HepG2 (cell line): Measurements from ENCODE around the gene KLF11. TPM values are rescaled to one million over a fixed set of nuclear protein-coding genes. Genes with fewer than 3 reads are reported as not detected.

Experiments
- ATAC-seq: fragments of 200-7000 bp; cut with Tn5 transposase; 3 replicates; pipeline ENCODE4 v1.9.1; 2020; ENCODE audit warnings: mild to moderate bottlenecking, moderate library complexity
- BruUV-seq: library from RNA; stranded (reverse); fragments of 400-500 nt; replicated peaks from 2 replicates; lab custom pipeline; 2021; lab: Mats Ljungman, UMichigan
- CTCF ChIA-PET: fragments of 300-600 bp; formaldehyde crosslinking; extraction: SDS; loops from one replicate; lab custom pipeline; 2021; ENCODE audit warnings: low total read pairs, inconsistent platforms, low intra/inter-chr PET ratio; lab: Yijun Ruan, JAX
- POLR2A ChIA-PET: fragments of 350-600 bp; sonication (Branson Sonifier 250); formaldehyde crosslinking; loops from one replicate; lab custom pipeline; 2020; ENCODE audit warnings: antibody characterized with exemption, inconsistent platforms; lab: Yijun Ruan, JAX
- DNase-seq: peaks from one replicate; pipeline ENCODE4 v3.0.0-alpha.2; 2015; ENCODE audit warnings: low spot score
- FAIRE-seq: peaks from 3 replicates; lab custom pipeline; 2011; peaks lifted over from hg19 to GRCh38; lab: Jason Lieb, UNC
- H2AFZ ChIP-seq: one replicate; pipeline ENCODE4 v1.6.1; 2011; ENCODE audit warnings: low read length, inconsistent platforms
- H3K27ac ChIP-seq: fragments of 300-600 bp; 3 replicates; pipeline ENCODE4 v1.8.0; 2011; ENCODE audit warnings: mixed run types, mild to moderate bottlenecking, mixed read lengths, low read length, inconsistent platforms; ENCODE audit not compliant: insufficient read depth; ENCODE audit errors: extremely low read length
- H3K27me3 ChIP-seq, 2 experiments: fragments of 200-600 bp in 1 of 2; 2 replicates in 1 of 2; 3 replicates in 1 of 2; pipeline versions ENCODE4 v1.6.0 to v1.8.0; 2011; ENCODE audit warnings: low read length in 2 of 2, mild to moderate bottlenecking in 2 of 2, moderate library complexity in 2 of 2, inconsistent platforms in 1 of 2; ENCODE audit not compliant: insufficient read depth in 2 of 2, control insufficient read depth in 1 of 2
- H3K36me3 ChIP-seq, 2 experiments: fragments of 200-600 bp in 1 of 2; replicated peaks in 1 of 2; 2 replicates in 1 of 2; 3 replicates in 1 of 2; pipeline versions ENCODE4 v1.5.1 to v1.8.0; 2011; ENCODE audit warnings: low read length in 2 of 2, inconsistent platforms in 1 of 2; ENCODE audit not compliant: insufficient read depth in 2 of 2, control insufficient read depth in 1 of 2
- H3K4me1 ChIP-seq: 2 replicates; pipeline ENCODE4 v1.5.1; 2012; ENCODE audit warnings: low read length, inconsistent platforms; ENCODE audit not compliant: insufficient read depth
- H3K4me2 ChIP-seq: 2 replicates; pipeline ENCODE4 v1.6.0; 2011; ENCODE audit warnings: low read depth, low read length, inconsistent platforms
- H3K4me3 ChIP-seq, 3 experiments: fragments of 200-600 bp in 1 of 3; sonication (generic), shearing (Covaris generic) in 1 of 3; replicated peaks in 1 of 3; 2 replicates each; pipeline ENCODE4 v1.5.1; 2011 to 2016; ENCODE audit warnings: low read length in 3 of 3, inconsistent platforms in 2 of 3, low read depth in 2 of 3, mild to moderate bottlenecking in 2 of 3, control low read depth in 1 of 3, mixed read lengths in 1 of 3; ENCODE audit not compliant: insufficient read depth in 1 of 3
- H3K79me2 ChIP-seq: one replicate; pipeline ENCODE4 v1.6.1; 2011; ENCODE audit warnings: low read length, inconsistent platforms; ENCODE audit not compliant: insufficient read depth
- H3K9ac ChIP-seq: 2 replicates; pipeline ENCODE4 v1.6.0; 2011; ENCODE audit warnings: mild to moderate bottlenecking, low read depth, low read length, inconsistent platforms; ENCODE audit not compliant: insufficient read depth
- H3K9me3 ChIP-seq: 2 replicates; pipeline ENCODE4 v1.5.1; 2012; ENCODE audit warnings: mild to moderate bottlenecking, low read length
- H4K20me1 ChIP-seq: 2 replicates; pipeline ENCODE4 v1.6.0; 2011; ENCODE audit warnings: inconsistent platforms, mild to moderate bottlenecking, low read length, moderate library complexity; ENCODE audit not compliant: insufficient read depth
- CCDC6 ChIP-seq: sonication (generic); formaldehyde crosslinking; IDR thresholded peaks from 2 replicates; pipeline ENCODE4 v1.8.1; 2022; ENCODE audit warnings: mild to moderate bottlenecking, missing genetic modification reagents, moderate library complexity
- FIP1L1 ChIP-seq: fragments of 200-400 bp; formaldehyde crosslinking; IDR thresholded peaks from 2 replicates; pipeline ENCODE4 v1.6.1; 2018; ENCODE audit warnings: low read depth, mild to moderate bottlenecking, low read length, moderate library complexity, borderline replicate concordance; ENCODE audit not compliant: insufficient read depth
- FOXK2 ChIP-seq: fragments of 450-650 bp; IDR thresholded peaks from 2 replicates; pipeline ENCODE4 v1.6.1; 2016
- ZBTB21 ChIP-seq: sonication (generic); formaldehyde crosslinking; IDR thresholded peaks from 2 replicates; pipeline ENCODE4 v1.4.0; 2020; ENCODE audit warnings: missing genetic modification reagents
- ZNF629 ChIP-seq: sonication (generic); formaldehyde crosslinking; conservative IDR thresholded peaks from 2 replicates; pipeline ENCODE4 v1.5.0; 2020; ENCODE audit warnings: missing genetic modification reagents
- ZNF749 ChIP-seq: sonication (generic); formaldehyde crosslinking; IDR thresholded peaks from 2 replicates; pipeline ENCODE4 v1.8.0; 2022; ENCODE audit warnings: mild to moderate bottlenecking, missing genetic modification reagents, moderate library complexity, borderline replicate concordance
- WGBS: methylation state at CpG from one replicate; pipeline ENCODE4 v1.1.6; 2017; ENCODE audit warnings: low lambda C conversion rate; 5-methylcytosine and 5-hydroxymethylcytosine counted together
- in situ Hi-C: cut with HindIII; loops from 2 replicates; pipeline ENCODE4 v1.10.0; 2017; ENCODE audit warnings: low pct_unique_long_range_greater_than_20kb; ENCODE audit not compliant: extremely low pct_ligation_motif_present
- intact Hi-C: fragments of 100-400 bp; cut with micrococcal nuclease; formaldehyde crosslinking; loops from one replicate; pipeline ENCODE4 v1.10.0; 2022; ENCODE audit not compliant: unreplicated experiment
- polyA plus RNA-seq, 8 experiments: library from polyadenylated mRNA; depleted of rRNA in 3 of 8; stranded (reverse) in 7 of 8; unstranded in 1 of 8; fragments of >200 nt; fragmentation: Illumina TruSeq in 4 of 8; extraction: Trizol in 4 of 8; gene quantifications; 2 replicates each; pipeline versions ENCODE4 v1.2.1 to v1.2.3, GENCODE V29; 2011 to 2016; ENCODE audit warnings: low read depth in 4 of 8, missing spikeins in 1 of 8, mixed read lengths in 1 of 8; ENCODE audit not compliant: insufficient read depth in 1 of 8
- total RNA-seq, 5 experiments: library from RNA; depleted of rRNA; stranded (reverse); fragments of >200 nt; fragmentation: Illumina TruSeq; extraction: Trizol; gene quantifications; 2 replicates each; pipeline ENCODE4 v1.2.3, GENCODE V29; 2016; ENCODE audit warnings: low read depth in 1 of 5
- TF ChIP-seq, protein P1 (sequence below): sonication (generic); formaldehyde crosslinking; conservative IDR thresholded peaks from 2 replicates; pipeline ENCODE4 v1.8.1; 2023; ENCODE audit warnings: missing genetic modification reagents
- TF ChIP-seq, protein P2 (sequence below): sonication (generic); formaldehyde crosslinking; IDR thresholded peaks from 2 replicates; pipeline ENCODE4 v1.5.0; 2020; ENCODE audit warnings: mild to moderate bottlenecking, missing genetic modification reagents, borderline replicate concordance
- TF ChIP-seq, protein P3 (sequence below): sonication (generic); formaldehyde crosslinking; IDR thresholded peaks from 2 replicates; pipeline ENCODE4 v1.4.0; 2020; ENCODE audit warnings: low read depth, mild to moderate bottlenecking, missing genetic modification reagents
- TF ChIP-seq, protein P4 (sequence below): sonication (generic); formaldehyde crosslinking; IDR thresholded peaks from 2 replicates; pipeline ENCODE4 v1.4.0; 2020; ENCODE audit warnings: missing genetic modification reagents, borderline replicate concordance
- TF ChIP-seq, protein P5 (sequence below): sonication (generic); formaldehyde crosslinking; IDR thresholded peaks from 2 replicates; pipeline ENCODE4 v1.8.1; 2023; ENCODE audit warnings: mild to moderate bottlenecking, missing genetic modification reagents, borderline replicate concordance

The KLF11 gene
- total and polyA plus RNA-seq, 2 of the 13 experiments (the other 11 are each of a cell fraction or from before 2014, with no cell fraction given), result 2.5 to 11.8 TPM

DNA sequence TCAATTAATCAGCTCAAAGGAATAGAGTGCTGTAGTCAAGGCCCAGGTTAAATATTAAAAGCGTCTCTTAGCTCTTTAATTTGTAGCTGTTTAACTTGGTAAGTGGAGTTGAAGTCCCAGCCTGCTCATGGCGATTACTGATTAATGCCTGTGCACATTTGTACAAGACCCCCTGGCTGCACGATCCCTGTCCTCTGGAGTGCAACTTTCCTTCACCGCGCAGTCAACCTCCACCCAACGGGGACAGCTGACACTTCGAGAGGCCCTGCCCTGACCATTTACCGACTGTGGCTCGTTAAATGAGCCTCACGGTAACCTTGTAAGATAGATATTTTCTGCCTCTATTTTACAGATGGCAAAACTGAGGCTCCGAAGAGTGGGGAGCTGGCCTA, 42.3 kb downstream of the KLF11 start (continued):
- peak; percentile 80 for TF ChIP-seq ZNF629 (CRISPR knock-in tag)

DNA sequence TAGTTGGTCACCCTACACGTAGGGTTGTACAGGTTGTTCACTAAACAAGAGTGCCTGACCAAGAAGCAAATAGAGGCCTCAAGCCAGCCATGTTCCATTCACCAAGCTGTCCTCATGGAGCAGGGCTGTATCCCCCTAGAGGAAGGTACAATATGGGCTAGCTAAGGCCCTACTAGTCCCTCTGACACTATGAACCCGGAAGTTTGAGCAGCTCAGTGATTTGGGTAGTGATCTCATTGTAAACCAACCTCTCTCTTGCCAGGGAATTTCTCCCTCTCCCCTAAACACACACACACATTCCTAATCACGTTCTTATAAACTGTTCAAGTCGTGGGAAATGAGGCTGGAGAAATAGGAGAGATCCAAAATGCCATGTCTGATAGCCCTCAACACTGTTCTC, 43.6 kb downstream of the KLF11 start:
- Histone ChIP-seq H3K79me2 (no peaks in the 10 kb centered on the region), H3K4me3 (peak overlapping the region in 1 of 3 experiments; percentile 8; a peak in 2 of 6 replicates), H3K27ac (no peak overlapping the region), H3K9me3 (no peaks in the 10 kb centered on the region), H3K4me2 (peak overlapping the region; percentile 43), H3K27me3 (peaks cover 4 to 33% of the 10 kb centered on the region in 2 experiments; a peak in 4 of 5 replicates), H3K36me3 (no peaks in the 10 kb centered on the region), H3K4me1 (peaks cover 26% of the 10 kb centered on the region), H3K9ac (no peak overlapping the region), H4K20me1 (no peaks in the 10 kb centered on the region), H2AFZ (peak overlapping the region; percentile 86)
- ChIA-PET CTCF (no interaction called here), POLR2A (no interaction called here)
- peak; percentile 56 for DNase-seq
- intact Hi-C loops (no loop called here), in situ Hi-C loops (no loop called here)
- peak; percentile 48 for FAIRE-seq
- 10% methylated on average over 4 of the region's 4 CpGs for WGBS
- no TSS peak for BruUV-seq
- peak; percentile 84 for ATAC-seq
- TF ChIP-seq, protein P1, sequence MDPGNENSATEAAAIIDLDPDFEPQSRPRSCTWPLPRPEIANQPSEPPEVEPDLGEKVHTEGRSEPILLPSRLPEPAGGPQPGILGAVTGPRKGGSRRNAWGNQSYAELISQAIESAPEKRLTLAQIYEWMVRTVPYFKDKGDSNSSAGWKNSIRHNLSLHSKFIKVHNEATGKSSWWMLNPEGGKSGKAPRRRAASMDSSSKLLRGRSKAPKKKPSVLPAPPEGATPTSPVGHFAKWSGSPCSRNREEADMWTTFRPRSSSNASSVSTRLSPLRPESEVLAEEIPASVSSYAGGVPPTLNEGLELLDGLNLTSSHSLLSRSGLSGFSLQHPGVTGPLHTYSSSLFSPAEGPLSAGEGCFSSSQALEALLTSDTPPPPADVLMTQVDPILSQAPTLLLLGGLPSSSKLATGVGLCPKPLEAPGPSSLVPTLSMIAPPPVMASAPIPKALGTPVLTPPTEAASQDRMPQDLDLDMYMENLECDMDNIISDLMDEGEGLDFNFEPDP, result 0 out of 2 replicates have a peak, but pooled peaks have one; percentile 34
- TF ChIP-seq, protein P2, sequence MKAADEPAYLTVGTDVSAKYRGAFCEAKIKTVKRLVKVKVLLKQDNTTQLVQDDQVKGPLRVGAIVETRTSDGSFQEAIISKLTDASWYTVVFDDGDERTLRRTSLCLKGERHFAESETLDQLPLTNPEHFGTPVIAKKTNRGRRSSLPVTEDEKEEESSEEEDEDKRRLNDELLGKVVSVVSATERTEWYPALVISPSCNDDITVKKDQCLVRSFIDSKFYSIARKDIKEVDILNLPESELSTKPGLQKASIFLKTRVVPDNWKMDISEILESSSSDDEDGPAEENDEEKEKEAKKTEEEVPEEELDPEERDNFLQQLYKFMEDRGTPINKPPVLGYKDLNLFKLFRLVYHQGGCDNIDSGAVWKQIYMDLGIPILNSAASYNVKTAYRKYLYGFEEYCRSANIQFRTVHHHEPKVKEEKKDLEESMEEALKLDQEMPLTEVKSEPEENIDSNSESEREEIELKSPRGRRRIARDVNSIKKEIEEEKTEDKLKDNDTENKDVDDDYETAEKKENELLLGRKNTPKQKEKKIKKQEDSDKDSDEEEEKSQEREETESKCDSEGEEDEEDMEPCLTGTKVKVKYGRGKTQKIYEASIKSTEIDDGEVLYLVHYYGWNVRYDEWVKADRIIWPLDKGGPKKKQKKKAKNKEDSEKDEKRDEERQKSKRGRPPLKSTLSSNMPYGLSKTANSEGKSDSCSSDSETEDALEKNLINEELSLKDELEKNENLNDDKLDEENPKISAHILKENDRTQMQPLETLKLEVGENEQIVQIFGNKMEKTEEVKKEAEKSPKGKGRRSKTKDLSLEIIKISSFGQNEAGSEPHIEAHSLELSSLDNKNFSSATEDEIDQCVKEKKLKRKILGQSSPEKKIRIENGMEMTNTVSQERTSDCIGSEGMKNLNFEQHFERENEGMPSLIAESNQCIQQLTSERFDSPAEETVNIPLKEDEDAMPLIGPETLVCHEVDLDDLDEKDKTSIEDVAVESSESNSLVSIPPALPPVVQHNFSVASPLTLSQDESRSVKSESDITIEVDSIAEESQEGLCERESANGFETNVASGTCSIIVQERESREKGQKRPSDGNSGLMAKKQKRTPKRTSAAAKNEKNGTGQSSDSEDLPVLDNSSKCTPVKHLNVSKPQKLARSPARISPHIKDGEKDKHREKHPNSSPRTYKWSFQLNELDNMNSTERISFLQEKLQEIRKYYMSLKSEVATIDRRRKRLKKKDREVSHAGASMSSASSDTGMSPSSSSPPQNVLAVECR (CRISPR knock-in tag), result 0 out of 2 replicates have a peak, but pooled peaks have one; percentile 16
- no peak for TF ChIP-seq ZBTB21 (CRISPR knock-in tag)
- TF ChIP-seq FOXK2, result no peak
- no peak for TF ChIP-seq FIP1L1
- TF ChIP-seq, protein P3, sequence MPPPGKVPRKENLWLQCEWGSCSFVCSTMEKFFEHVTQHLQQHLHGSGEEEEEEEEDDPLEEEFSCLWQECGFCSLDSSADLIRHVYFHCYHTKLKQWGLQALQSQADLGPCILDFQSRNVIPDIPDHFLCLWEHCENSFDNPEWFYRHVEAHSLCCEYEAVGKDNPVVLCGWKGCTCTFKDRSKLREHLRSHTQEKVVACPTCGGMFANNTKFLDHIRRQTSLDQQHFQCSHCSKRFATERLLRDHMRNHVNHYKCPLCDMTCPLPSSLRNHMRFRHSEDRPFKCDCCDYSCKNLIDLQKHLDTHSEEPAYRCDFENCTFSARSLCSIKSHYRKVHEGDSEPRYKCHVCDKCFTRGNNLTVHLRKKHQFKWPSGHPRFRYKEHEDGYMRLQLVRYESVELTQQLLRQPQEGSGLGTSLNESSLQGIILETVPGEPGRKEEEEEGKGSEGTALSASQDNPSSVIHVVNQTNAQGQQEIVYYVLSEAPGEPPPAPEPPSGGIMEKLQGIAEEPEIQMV (CRISPR knock-in tag), result no peak
- TF ChIP-seq ZNF749 (CRISPR knock-in tag), result no peak
- TF ChIP-seq, protein P4, sequence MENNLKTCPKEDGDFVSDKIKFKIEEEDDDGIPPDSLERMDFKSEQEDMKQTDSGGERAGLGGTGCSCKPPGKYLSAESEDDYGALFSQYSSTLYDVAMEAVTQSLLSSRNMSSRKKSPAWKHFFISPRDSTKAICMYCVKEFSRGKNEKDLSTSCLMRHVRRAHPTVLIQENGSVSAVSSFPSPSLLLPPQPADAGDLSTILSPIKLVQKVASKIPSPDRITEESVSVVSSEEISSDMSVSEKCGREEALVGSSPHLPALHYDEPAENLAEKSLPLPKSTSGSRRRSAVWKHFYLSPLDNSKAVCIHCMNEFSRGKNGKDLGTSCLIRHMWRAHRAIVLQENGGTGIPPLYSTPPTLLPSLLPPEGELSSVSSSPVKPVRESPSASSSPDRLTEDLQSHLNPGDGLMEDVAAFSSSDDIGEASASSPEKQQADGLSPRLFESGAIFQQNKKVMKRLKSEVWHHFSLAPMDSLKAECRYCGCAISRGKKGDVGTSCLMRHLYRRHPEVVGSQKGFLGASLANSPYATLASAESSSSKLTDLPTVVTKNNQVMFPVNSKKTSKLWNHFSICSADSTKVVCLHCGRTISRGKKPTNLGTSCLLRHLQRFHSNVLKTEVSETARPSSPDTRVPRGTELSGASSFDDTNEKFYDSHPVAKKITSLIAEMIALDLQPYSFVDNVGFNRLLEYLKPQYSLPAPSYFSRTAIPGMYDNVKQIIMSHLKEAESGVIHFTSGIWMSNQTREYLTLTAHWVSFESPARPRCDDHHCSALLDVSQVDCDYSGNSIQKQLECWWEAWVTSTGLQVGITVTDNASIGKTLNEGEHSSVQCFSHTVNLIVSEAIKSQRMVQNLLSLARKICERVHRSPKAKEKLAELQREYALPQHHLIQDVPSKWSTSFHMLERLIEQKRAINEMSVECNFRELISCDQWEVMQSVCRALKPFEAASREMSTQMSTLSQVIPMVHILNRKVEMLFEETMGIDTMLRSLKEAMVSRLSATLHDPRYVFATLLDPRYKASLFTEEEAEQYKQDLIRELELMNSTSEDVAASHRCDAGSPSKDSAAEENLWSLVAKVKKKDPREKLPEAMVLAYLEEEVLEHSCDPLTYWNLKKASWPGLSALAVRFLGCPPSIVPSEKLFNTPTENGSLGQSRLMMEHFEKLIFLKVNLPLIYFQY (CRISPR knock-in tag), result no peak
- no peak for TF ChIP-seq CCDC6 (CRISPR knock-in tag)
- TF ChIP-seq, protein P5, sequence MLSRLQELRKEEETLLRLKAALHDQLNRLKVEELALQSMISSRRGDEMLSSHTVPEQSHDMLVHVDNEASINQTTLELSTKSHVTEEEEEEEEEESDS (CRISPR knock-in tag), result no peak
